CD4-positive, alpha-beta T cell treated with Interferon alpha-2 for 1 hour (primary cell): ENCODE data around the gene KANSL1.

Experiments used
- DNase-seq, 2 donors: peaks; one replicate each; pipeline ENCODE4 v3.0.0-alpha.2; 2020 to 2022

KANSL1 gene

DNA sequence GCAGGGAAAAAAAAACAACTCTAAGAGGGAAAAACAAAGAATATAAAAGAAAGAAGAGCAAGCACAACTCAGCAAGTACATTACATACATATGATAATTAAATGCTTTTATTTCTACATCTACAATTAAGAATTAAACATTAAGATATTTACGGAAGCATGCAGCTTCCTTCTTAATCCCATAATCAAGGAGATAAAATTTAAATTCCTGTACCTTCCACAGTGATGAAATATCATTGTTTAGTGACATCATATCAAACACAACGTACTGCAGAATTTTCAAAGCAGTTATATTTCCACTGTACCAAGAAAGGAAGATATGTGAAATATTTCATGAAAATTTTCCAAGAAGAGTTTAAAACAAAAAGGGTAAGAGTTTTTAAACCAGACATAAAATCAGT is 26.0 kb downstream of the KANSL1 start:
- DNase-seq: no peak

DNA sequence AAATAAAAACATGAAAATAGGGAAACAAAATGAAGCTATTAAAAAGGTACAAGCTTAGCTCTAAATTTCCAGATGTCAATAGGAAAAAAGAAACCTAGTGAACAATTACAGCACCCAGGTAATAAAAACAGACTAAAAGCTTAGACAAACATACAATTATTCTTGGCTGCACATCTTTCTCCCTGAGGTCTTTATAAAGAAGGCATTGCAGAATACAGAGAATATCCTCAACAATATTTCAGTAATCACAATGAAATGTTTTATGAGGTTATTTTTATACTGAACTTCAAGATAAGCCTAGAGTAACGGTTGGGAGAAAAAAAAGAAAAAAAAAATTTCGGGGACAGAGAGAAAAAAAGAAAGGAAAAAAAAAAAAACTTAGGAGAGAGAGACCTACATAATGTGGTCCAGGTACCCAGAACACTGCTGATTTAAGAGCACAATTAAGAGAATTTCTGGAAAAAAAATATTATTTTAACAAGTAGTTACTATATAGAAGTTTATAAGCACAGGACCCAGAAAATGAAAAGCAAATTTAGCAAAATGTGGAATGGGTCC is 26.5 kb downstream of the KANSL1 start:
- no peak for DNase-seq

DNA sequence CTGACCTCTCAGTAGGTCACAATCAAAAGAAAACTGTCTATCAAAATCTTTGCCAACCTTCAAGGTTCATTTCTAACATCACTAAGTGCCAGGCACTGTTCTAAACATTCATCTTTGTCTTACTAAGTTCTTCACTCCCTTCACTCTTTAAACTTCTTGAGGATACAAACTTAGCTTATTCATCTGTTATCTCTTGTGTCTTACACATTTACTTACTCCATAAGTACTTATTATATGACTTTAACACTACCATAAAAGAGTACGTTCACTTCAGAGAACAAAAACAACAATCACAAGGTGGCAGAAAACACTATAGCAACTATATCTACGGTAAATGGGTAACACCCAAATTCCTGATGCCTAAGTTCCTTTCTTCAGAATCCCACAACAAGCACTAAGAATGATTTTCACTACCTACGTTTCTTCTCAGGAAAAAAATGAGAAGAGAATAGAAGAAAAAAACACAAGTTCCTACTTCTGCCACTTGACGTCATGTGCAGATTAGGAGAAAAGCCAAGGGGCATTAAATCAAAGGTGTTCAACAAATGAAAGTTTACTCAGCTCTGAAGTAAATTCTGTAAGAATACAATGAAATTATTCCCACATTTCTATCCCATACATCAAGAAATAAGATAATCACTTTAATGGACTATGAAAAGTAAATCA is 29.2 kb downstream of the KANSL1 start:
- no peak for DNase-seq

DNA sequence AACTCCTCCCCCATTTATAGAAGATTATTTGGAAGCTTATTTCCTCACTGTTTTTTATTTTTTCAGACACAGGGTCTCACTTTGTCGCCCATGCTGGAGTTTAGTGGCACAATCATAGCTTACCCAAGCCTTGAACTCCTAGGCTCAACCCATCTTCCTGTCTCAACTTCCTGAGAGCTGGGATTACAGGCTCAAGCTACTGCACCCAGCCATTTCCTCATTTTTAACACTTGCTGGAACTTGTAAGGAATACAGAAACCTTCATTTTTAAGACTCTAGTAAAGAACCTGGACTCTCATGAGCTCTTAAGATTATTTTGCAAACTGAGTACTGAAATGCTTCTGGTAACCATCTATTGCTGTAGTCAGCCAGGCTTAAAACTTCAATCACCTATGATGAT is 29.9 kb downstream of the KANSL1 start:
- no peak for DNase-seq

DNA sequence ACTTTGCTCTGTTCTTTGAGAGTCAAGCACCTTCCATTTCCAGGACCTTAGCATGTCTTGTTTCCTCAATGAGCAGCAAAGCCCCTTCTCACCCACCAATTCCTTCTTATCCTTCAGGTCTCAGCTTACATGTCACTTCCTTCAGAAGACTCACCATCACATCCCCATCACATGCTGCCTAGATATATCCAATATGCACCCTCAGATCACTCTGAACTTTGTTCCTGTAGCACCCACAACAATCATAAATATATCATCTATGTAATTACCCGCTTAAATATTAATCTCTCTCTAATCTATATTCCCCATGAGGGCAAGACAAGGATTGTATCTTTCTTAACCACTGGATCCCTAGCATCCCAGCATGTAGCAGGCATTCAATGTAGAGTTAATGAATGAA is 30.4 kb downstream of the KANSL1 start:
- DNase-seq: no peak

DNA sequence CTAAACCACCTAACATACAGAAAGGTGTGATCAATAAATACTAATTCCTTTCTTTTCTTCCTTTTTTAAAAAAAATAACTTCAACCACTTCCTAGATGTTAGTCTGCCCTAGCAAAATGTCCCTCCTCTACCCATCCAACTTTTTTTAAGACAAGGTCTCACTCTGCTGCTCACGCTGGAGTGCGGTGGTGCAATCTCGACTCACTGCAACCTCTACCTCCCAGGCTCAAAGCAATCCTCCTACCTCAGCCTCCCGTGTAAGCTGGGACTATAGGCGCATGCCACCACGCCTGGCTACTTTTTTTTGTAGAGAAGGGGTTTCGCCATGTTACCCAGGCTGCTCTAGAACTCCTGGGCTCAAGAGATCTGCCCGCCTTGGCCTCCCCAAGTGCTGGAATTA is 33.1 kb downstream of the KANSL1 start:
- no peak for DNase-seq

DNA sequence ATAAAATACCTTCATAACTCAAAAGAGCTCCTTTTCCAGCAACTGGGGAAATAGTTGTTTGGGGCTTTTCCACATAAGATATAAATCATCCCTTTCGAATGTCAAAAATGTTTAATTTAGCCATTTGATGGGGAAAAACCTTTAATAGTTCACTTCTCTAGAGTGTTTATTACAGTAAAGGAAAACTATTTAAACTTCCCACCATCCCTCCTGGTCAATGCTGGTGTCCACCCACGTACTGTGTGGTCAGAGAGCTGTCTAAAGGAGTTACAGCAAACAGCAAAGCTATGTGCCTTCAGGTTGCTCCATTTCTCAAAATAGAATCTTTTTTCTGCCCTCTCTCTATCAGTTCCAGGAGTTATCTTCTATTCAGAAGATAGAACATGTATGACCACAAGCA is 33.5 kb downstream of the KANSL1 start:
- DNase-seq: no peak

DNA sequence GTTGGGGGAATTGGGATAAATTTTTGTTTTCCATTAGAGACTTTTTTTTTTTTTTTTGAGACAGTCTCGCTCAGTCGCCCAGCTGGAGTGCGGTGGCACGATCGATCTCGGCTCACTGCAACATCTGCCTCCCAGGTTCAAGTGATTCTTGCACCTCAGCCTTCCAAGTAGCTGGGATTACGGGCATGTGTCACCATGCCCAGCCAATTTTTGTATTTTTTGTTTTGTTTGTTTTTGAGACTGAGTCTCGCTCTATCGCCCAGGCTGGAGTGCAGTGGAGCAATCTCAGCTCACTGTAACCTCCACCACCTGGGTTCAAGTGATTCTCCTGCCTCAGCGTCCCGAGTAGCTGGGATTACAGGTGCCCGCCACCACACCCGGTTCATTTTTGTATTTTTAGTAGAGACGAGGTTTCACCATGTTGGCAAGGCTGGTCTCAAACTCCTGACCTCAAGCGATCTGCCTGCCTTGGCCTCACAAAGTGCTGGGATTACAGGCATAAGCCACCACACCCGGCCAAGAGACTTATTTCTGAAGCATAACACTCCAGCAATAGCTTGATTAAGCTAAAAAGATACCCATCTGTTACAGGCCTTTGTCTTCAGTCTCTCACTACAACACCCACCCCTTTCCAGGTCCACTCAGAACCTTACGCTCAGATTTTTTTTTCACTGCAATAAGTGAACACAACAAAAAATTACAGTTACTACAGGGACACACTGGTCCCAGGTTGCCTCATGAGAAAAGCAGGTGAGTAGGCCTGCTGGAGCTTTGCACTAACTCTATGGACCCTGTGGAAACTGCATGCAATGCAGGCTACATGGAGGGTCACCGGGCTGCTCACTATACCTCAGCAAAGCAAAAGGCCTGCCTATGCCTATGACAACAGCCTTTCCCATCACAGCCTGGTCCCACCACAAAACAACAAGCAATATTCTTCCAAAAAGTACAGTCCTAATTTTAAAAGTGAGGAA is 34.6 kb downstream of the KANSL1 start:
- DNase-seq: no peak

DNA sequence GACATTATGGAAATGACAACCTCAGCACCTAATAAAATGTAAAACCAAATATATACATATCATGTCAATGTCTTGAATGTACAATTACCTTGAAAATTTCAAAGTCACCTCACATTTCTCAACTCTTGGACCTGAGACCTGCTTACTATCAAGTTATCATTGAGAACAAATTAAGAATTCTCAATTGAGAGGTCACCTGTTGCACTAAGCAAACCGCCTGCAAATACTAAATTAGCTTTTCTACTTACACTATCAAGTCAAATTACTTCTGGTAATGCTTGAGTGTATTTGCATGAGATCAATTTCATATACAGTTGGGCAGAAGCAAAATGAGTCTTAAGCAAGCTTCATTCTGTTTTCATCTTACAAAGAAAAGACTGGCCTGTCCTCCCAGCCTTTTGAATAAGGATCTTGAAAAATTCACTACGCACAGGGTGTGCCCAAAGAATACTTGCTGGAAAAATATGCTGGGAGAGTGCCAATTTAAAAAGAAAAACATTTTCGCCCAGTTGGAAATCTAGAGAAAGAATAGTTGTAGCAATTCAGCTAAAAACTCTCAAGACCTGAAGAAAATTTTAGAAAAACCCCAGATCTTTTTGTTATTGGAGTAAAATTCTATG is 35.7 kb downstream of the KANSL1 start:
- no peak for DNase-seq

DNA sequence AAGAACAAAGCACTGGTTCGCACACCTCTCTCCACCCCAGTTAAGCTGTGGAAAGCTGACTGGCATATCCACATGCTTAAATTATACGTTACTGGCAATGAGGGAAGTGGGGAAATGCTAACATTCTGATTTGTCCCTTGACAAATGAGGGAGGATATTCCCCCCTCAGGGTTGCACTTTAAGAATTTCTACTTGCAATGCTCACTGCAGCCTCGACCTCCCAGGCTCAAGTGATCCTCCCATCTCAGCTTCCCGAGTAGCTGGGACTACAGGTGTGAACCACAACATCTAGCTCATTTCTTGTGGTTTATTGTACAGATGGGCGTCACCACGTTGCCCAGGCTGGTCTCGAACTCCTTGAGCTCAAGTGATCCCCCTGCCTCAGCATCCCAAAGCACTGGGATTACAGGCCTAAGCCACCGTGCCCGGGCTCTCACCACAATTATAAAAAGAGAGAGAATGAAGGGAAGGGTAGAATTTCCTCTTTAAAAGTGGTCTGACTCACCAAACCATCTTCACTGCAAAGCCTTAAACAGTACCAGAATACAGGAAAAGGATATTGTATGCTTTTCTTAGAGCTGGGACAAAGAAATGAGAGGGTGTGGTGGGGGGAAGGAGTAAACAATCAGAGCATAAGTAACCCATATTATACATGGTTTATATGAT is 38.9 kb downstream of the KANSL1 start:
- DNase-seq: peak; percentile 15 to 53

DNA sequence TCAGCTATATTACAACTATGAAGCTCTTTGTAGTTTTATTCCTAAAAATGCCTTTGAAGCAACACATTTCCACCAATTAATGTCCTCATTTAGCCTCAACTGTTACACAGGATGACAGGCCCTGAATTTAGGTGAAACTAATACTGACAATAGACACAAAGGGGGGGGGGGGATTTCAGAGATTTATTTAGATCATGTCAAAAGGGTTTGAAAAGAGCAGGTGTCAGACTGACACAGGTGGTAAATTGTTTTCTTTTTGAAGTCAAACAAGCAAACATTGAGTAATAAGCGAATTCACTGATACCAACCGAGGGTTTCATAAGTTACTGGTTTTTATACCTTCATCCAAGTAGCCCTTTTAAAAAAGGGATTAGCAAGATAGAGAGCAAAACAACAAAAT is 40.8 kb downstream of the KANSL1 start:
- DNase-seq: no peak

DNA sequence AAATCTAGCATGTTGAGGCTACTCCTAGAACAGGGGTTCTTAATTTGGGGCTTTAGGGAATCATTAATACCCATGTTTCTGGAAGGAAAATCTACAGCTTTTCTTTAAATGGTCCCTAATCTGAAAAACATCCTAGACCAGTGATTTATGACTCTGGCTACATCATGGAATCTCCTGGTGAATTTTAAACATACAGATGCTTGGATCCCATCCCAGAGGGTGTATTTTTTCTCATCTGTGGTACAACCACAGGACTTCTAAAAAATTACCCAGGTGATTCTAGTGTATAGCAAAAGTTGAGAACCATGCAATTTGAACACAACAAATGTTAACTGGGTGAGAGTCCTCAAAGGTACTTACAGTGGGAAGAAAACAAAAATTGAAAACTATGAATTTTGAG is 41.5 kb downstream of the KANSL1 start:
- no peak for DNase-seq

DNA sequence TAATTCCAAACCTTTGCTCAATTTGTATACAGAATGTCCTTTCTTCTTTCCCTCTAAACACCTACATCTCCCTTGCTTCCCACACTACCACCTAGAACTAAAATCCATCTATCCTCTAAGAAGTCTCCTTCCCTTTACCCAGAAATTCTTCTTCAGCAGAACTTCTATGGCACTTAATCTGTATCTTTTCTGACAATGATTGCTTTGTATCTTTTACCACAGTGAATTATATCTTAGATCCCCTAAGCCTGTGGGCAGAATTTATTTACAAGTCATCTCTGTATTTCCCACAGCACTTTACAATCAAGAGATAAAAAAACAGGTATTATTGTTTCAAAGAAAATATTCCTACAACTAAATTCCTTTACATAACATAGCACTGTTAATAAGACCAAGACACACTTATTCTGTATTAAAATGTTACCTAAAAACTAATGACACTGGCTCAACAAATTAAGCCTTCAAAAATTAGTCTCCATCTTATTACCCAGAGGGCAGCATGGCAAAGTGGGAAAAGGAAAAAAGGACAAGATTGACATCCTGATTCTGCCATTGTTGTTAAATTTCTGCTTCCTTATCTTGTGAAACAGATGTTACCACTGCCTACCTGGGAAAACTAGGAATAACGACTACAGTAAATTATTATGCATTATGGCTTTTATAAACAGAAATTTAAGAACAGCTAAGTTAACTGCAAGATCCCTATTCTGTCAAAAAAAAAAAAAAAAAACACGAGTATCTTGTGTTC is 42.8 kb downstream of the KANSL1 start:
- no peak for DNase-seq

DNA sequence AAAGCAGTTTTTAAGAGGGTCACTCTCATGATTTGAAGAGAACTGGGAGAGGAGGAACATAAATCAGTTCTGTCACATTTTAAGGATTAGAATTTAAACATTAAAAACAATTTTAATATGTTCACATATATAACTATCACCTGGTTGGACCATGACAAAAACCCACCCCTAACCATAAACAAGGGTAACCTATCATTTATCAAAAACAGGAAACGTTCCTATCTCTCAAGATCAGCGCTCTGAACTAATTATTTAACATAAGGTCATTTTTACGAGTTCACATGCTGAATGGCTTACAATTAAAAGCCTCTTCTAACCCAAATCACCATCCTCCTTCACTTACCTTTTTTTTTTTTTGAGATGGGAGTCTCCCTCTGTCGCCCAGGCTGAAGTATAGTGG is 45.0 kb downstream of the KANSL1 start:
- DNase-seq: no peak

DNA sequence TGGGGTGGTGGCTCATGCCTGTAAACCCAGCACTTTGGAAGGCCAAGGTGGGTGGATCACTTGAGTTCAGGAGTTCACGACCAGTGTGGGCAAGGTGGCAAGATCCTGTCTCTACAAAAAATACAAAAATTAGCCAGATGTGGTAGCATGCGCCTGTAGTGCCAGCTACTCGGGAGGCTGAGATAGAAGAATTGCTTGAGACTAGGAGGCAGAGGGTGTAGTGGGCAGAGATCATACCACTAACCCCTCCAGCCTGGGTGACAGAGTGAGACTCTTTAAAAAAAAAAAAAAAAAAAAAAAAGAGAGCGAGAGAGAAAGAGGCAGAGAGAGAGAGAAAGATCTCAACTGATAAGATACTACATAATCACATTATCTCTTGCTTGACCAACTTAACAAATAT is 45.9 kb downstream of the KANSL1 start:
- peak in 1 of 2 donors; percentile 26 for DNase-seq

DNA sequence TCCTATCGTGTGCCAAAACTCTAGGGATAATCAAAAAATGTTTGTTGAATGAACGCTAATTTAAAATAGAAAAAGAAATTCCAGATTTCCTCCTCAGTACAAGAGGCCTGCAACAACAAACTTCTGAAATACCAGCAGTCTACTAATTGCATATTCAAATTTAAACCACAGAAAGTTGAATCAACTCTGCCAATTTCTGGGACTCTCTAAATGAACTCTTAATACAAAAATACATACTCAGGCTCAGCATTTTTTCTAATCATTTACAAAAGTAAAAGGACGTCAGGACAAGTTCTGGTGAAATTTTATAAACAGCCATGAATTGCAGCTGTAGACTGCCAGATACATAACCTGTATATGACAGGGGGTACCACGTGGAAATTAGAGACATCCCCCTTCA is 49.0 kb downstream of the KANSL1 start:
- no peak for DNase-seq

DNA sequence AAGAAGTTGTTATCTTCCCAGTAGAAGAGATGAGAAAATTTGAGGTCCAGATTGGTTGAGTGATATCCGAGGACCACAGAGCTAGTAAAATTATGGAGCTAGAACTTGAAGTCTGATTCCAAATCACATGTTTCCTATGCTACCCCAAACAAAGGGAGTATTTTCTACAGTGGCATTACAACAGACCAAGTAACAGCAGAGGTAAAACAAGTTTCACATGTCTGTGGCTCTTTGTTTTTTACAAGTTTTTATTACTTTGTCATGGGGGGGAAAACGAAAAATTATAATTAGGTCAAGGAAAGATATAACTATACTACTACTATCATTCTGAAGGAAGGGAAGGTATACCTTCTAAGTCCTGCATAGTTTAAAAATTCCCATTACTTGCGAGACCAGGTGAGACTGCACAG is 49.4 kb downstream of the KANSL1 start:
- no peak for DNase-seq

DNA sequence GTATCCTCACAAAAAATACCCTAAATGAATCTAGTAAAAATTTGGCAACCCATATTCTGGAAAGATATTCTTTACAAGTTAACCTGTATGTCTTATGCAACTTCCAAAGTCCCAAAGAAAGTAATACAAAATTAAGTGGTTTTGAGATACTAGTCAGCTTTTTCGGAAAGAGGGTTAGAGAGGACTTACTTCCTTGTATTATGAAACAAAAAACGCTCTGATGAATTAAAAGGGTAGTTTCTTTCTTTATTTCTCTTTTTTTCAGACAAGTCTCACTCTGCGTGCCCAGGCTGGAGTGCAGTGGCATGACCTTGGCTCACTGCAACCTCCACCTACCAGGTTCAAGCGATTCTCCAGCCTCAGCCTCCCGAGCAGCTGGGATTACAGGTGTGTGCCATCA is 51.6 kb downstream of the KANSL1 start:
- no peak for DNase-seq

DNA sequence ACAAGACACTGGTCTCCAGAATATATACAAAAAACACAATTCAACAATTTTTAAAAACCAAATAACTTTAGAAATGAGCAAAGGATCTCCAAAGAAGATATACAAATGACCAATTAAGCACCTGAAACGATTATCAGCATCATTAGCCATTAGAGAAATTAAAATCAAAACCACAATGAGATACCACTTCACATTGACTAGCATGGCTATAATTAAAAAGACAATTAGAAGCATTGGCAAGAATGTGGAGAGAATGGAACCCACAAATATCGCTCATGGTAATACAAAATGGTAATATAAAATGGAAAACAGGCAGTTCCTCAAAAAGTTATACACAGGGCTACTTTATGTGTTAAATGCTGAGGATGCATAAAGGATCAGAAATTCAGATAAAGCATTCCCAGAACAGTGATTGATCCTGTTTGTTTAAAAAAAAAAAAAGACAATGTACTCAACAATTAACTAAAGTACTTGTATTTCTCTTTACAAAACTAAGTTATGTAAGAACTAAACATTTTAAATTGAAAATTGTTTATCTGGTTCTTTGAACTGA is 52.5 kb downstream of the KANSL1 start:
- DNase-seq: no peak

DNA sequence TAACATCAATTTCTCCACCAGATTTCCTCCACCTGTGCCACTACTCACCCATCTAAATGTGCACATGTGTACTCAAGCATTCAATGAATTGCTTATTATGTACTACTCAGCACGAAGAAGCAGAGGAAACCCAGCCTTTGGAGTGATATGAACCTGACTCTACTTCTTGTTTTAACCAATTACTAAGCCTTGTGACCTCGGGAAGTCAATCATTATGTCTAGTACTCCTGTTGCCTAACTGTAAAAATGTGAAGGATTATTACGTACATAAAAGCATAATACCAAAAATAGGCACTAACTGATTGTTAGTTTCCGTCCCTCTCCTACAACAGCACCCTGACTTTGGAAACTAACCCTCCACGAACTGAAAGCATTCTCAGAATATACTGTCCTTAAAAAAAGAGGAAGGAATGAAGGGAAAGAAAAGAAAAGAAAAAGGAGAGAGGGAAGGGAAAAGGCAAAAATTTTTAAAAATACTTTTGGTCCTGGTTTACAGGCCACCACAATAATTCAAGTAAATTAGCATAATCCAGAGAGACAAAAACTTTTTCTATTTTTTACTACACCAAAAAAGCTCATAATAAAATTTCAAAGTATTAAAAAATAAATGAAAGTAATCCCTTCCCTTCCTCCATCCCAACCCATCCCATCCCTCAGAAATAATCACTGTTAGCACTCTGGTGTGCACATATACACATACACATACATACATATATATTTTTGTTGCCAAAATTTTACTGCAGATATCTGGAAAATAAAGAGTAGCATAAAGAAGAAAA is 53.6 kb downstream of the KANSL1 start:
- no peak for DNase-seq

DNA sequence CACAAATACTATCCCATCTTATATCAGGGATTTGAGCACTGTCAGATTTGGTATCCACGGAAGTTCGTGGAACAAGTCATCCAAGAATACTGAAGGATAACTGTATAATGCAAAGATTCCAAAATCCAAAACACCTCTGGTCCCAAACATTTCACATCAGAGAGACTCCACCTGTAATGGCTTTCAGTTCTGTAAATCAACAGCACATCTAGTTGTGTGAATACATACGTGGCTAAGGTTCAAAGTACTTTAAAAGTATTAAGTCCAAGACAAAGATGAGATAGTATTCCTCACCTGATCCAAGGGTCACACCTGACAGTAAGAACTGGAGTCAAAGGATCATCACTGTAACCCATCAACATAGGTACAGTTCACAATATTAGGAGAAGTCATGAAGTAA is 54.8 kb downstream of the KANSL1 start:
- DNase-seq: no peak
